Measurements from ENCODE around the gene KERA. TPM values are rescaled to one million over a fixed set of nuclear protein-coding genes. Genes with fewer than 3 reads are reported as not detected.

Gene KERA
- total RNA-seq, 6 experiments from 2014 or later: not detected

- intact Hi-C loops (cut with DNase I): no loop called here
- H3K36me3 ChIP-seq: no peaks in the 10 kb centered on the region
- no peaks in the 10 kb centered on the region for H3K27me3 ChIP-seq
- H3K4me3 ChIP-seq: no peak overlapping the region
- H3K4me1 ChIP-seq: no peaks in the 10 kb centered on the region
- DNase-seq (no peak), ATAC-seq (no peak)
- H3K27ac ChIP-seq: no peak overlapping the region
- TF ChIP-seq, protein P1, sequence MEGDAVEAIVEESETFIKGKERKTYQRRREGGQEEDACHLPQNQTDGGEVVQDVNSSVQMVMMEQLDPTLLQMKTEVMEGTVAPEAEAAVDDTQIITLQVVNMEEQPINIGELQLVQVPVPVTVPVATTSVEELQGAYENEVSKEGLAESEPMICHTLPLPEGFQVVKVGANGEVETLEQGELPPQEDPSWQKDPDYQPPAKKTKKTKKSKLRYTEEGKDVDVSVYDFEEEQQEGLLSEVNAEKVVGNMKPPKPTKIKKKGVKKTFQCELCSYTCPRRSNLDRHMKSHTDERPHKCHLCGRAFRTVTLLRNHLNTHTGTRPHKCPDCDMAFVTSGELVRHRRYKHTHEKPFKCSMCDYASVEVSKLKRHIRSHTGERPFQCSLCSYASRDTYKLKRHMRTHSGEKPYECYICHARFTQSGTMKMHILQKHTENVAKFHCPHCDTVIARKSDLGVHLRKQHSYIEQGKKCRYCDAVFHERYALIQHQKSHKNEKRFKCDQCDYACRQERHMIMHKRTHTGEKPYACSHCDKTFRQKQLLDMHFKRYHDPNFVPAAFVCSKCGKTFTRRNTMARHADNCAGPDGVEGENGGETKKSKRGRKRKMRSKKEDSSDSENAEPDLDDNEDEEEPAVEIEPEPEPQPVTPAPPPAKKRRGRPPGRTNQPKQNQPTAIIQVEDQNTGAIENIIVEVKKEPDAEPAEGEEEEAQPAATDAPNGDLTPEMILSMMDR (IDR thresholded peaks at IDR 0.05): no peak
- no peak for TF ChIP-seq POLR2A (IDR thresholded peaks at IDR 0.05)
- no peaks in the 10 kb centered on the region for H3K9me3 ChIP-seq
Measured at GRCh38 chr12:91098461-91098860, 40.6 kb upstream of the KERA start.

GRCh38 chr12:91094957-91095356, 37.1 kb upstream of the KERA start:
- intact Hi-C loops (cut with DNase I): no loop called here
- TF ChIP-seq, protein P1 (IDR thresholded peaks at IDR 0.05): no peak
- no peak for TF ChIP-seq POLR2A (IDR thresholded peaks at IDR 0.05)
- Histone ChIP-seq H3K9me3 (no peaks in the 10 kb centered on the region), H3K27me3 (no peaks in the 10 kb centered on the region), H3K36me3 (no peaks in the 10 kb centered on the region), H3K4me3 (no peak overlapping the region), H3K4me1 (peaks cover 0 to 2% (median 0%) of the 10 kb centered on the region in 4 donors), H3K27ac (no peak overlapping the region)
- 35% methylated on average over 1 of the region's 1 CpG for WGBS (ENCODE audit: insufficient coverage, low coverage, low lambda C conversion rate, missing lambda C conversion rate)
- ATAC-seq (no peak), DNase-seq (no peak)

DNA sequence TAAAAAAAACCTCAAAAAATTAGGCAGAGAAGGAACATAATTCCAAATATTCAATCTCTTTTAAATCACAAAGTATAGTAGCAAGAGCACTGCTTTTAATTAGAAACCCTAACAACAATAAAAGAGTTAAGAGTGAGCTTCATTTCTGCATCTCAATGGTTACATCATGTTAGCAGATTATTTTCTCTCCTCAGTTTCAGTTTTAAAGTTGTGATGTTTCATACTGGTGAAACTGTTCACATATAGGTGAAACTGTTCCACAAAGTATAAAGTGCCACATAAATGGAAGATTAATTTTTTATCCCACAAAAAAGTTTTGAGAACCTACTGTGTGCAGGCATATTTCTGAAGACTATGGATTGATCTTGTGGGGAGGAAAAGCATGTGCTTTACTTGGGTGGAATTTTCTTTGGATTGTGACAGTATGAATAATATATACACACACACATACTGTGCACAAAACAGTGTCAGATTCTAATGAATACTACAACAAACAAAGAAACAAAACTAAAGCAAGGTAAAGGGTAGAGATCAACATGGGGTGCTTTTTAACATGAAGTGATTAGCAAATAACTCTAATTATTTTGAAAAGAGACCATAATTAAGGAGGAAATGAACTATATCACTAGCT, 36.3 kb upstream of the KERA start:
- DNase-seq (no peak), ATAC-seq (no peak)
- Histone ChIP-seq H3K4me3 (no peak overlapping the region), H3K36me3 (no peaks in the 10 kb centered on the region), H3K27me3 (no peaks in the 10 kb centered on the region), H3K4me1 (peaks cover 0 to 2% (median 0%) of the 10 kb centered on the region in 4 donors), H3K9me3 (no peaks in the 10 kb centered on the region), H3K27ac (no peak overlapping the region)
- intact Hi-C loops (cut with DNase I): no loop called here
- TF ChIP-seq, protein P1 (IDR thresholded peaks at IDR 0.05): no peak
- TF ChIP-seq POLR2A (IDR thresholded peaks at IDR 0.05): no peak

DNA sequence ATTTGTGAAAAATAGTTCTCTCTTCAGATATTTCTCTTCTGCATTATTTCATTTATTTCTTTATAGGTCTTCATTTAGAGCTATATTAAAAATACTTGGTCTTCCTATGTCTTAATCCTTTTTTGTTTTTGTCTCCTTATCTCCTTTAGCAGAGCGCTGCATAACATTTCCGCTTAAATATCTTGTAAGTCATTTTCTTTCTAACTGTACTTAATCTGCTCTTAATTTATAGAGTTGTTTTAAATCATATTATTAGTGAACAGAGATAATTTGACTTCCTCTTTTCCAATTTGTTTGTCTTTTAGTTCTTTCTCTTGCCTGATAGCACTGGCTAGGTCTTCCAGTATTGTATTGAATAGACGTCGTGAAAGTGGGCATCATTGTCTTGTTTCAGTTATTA, 35.5 kb upstream of the KERA start:
- Histone ChIP-seq H3K27me3 (no peaks in the 10 kb centered on the region), H3K9me3 (no peaks in the 10 kb centered on the region), H3K27ac (no peak overlapping the region), H3K4me1 (peaks cover 0 to 2% (median 0%) of the 10 kb centered on the region in 4 donors), H3K36me3 (no peaks in the 10 kb centered on the region), H3K4me3 (no peak overlapping the region)
- no peak for DNase-seq
- intact Hi-C loops (cut with DNase I): no loop called here
- no peak for ATAC-seq
- WGBS (ENCODE audit: insufficient coverage, low coverage, low lambda C conversion rate, missing lambda C conversion rate): 52% methylated on average over 4 of the region's 4 CpGs
- TF ChIP-seq, protein P1 (IDR thresholded peaks at IDR 0.05): no peak
- TF ChIP-seq POLR2A (IDR thresholded peaks at IDR 0.05): no peak

All from right lobe of liver (tissue), 6 donors.